ENCODE measurements around the gene CCDC120. TPM values are rescaled to one million over a fixed set of nuclear protein-coding genes. Genes with fewer than 3 reads are reported as not detected.

The CCDC120 gene
- total and polyA plus RNA-seq, 9 of the 15 experiments (the other 6 are each of a cell fraction or from before 2014, with no cell fraction given): 0.13 to 3.6 (median 0.54) TPM

DNA sequence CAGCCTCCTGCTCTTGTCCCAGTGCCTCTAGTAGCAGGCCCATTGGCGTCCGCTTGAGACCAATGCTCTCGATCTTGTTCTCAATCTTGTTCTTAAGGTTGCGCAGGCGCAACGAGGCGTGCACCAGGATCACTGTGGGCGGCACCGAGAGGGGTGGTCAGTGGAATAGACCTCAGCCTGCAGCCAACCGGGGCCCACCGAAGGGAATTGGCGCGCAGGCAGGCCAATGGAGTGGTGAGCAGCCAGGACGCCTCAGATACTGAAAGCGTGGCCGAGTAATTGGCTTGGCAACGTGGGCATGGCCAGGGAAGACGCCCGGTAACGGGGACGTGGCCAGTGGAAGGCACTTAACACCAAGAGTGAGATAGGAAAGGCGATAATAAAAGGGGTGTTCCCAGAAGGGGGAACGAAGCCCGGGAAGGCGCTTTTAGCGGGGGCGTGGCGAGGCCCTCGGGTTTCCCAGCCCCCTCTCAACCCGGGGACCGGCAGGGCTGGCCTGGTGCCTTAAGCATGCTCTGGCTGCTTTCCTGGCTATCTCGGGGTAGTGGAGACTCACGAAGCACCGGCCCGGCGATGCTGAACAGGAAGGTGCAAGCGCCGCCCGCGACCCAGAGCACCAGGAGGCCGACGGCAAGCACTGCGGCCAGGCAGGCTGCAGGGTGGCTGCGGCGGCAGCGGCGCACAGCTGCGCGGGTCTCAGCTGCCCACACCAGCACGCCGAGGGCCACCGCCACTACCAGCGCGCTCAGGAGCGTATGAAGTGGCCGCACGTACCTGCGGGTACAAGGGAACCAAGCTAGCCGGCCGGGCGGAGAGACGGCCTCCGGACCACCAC is 13.3 kb downstream of the CCDC120 start:
- Histone ChIP-seq H3K27ac (ENCODE audit: extremely low read depth, low read depth, low read length) (no peak overlapping the region), H3K4me1 (replicated peaks in 1 of 2; ENCODE audit: control insufficient read depth in 2 of 2, insufficient read depth in 2 of 2, low read length in 2 of 2) (peaks cover 0 to 40% of the 10 kb centered on the region in 2 experiments; a peak in 3 of 5 replicates), H3K27me3 (ENCODE audit: control insufficient read depth in 2 of 2, insufficient read depth in 2 of 2, low read length in 2 of 2) (no peaks in the 10 kb centered on the region), H3K4me3 (no peak overlapping the region), H2AFZ (ENCODE audit: low read depth, low read length) (no peak overlapping the region), H3K36me3 (ENCODE audit: control insufficient read depth, insufficient read depth, low read length) (peaks cover 21% of the 10 kb centered on the region; the same call in 2 of the 3 replicates), H3K4me2 (ENCODE audit: insufficient read depth, low read length) (no peak overlapping the region), H3K9ac (ENCODE audit: insufficient read depth in 1 of 2, low read depth in 2 of 2, low read length in 2 of 2) (peak overlapping the region in 1 of 2 experiments; percentile 26; a peak in 1 of 4 replicates), H3K9me3 (replicated peaks; ENCODE audit: control insufficient read depth, insufficient read depth, low read depth, low read length) (no peaks in the 10 kb centered on the region), H3K9me1 (ENCODE audit: control insufficient read depth, insufficient read depth, low read length) (no peaks in the 10 kb centered on the region), H4K20me1 (replicated peaks; ENCODE audit: control insufficient read depth, insufficient read depth, low read length) (no peaks in the 10 kb centered on the region), H3K79me2 (ENCODE audit: control insufficient read depth, insufficient read depth, low read length) (no peaks in the 10 kb centered on the region)
- peak in 1 of 4 experiments; percentile 31 for DNase-seq (ENCODE audit: extremely low read depth in 1 of 4, low spot score in 3 of 4)
- ATAC-seq: peak; percentile 11
- FAIRE-seq: no peak
- BruUV-seq (replicated peaks): no TSS peak
- no peak for TF ChIP-seq SETDB1 (IDR thresholded peaks at IDR 0.05; ENCODE audit: low read length)
- TF ChIP-seq YBX1 (IDR thresholded peaks at IDR 0.05): no peak
- no peak for TF ChIP-seq BMI1 (IDR thresholded peaks at IDR 0.05; ENCODE audit: low read length)
- TF ChIP-seq, protein P1, sequence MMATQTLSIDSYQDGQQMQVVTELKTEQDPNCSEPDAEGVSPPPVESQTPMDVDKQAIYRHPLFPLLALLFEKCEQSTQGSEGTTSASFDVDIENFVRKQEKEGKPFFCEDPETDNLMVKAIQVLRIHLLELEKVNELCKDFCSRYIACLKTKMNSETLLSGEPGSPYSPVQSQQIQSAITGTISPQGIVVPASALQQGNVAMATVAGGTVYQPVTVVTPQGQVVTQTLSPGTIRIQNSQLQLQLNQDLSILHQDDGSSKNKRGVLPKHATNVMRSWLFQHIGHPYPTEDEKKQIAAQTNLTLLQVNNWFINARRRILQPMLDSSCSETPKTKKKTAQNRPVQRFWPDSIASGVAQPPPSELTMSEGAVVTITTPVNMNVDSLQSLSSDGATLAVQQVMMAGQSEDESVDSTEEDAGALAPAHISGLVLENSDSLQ (IDR thresholded peaks at IDR 0.05): peak; percentile 72
- TF ChIP-seq POLR2G (IDR thresholded peaks at IDR 0.05; ENCODE audit: low read depth, low read length): peak; percentile 79
- peak; percentile 37 for TF ChIP-seq RBM22 (IDR thresholded peaks at IDR 0.05; ENCODE audit: low read depth, low read length, poor library complexity, severe bottlenecking)
- TF ChIP-seq RBFOX2 (IDR thresholded peaks at IDR 0.05; ENCODE audit: low read depth, low read length): peak; percentile 67
- no peak for TF ChIP-seq GABPB2 (CRISPR knock-in tag; conservative IDR thresholded peaks at IDR 0.05)
- TF ChIP-seq, protein P2, sequence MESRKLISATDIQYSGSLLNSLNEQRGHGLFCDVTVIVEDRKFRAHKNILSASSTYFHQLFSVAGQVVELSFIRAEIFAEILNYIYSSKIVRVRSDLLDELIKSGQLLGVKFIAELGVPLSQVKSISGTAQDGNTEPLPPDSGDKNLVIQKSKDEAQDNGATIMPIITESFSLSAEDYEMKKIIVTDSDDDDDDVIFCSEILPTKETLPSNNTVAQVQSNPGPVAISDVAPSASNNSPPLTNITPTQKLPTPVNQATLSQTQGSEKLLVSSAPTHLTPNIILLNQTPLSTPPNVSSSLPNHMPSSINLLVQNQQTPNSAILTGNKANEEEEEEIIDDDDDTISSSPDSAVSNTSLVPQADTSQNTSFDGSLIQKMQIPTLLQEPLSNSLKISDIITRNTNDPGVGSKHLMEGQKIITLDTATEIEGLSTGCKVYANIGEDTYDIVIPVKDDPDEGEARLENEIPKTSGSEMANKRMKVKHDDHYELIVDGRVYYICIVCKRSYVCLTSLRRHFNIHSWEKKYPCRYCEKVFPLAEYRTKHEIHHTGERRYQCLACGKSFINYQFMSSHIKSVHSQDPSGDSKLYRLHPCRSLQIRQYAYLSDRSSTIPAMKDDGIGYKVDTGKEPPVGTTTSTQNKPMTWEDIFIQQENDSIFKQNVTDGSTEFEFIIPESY (CRISPR knock-in tag; IDR thresholded peaks at IDR 0.05): peak; percentile 91
- TF ChIP-seq, protein P3, sequence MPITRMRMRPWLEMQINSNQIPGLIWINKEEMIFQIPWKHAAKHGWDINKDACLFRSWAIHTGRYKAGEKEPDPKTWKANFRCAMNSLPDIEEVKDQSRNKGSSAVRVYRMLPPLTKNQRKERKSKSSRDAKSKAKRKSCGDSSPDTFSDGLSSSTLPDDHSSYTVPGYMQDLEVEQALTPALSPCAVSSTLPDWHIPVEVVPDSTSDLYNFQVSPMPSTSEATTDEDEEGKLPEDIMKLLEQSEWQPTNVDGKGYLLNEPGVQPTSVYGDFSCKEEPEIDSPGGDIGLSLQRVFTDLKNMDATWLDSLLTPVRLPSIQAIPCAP (CRISPR knock-in tag; IDR thresholded peaks at IDR 0.05; ENCODE audit: borderline replicate concordance): no peak
- ChIA-PET CTCF (ENCODE audit: low intra/inter-chr PET ratio) (no interaction called here), POLR2A (no interaction called here)
- intact Hi-C loops (cut with micrococcal nuclease) (no loop called here), in situ Hi-C loops (cut with MboI) (no loop called here)
- 65% methylated on average over 20 of the region's 63 CpGs for WGBS (ENCODE audit: insufficient coverage, low coverage, missing lambda C conversion rate)
